SKM-1 (cell line): Measurements from ENCODE around the gene EI24.
"Not testable (repeated sequence)": the region's sequence is repeated elsewhere in the genome, so short reads cannot be mapped to it uniquely, and the experiment has no call there.

Experiments used
- DNase-seq: peaks from one replicate; lab custom pipeline; 2025; ENCODE audit not compliant: unreplicated experiment; lab: John Stamatoyannopoulos, UW

Gene EI24

GRCh38 chr11:125568970-125569914 is at the start of gene EI24:
Gene EI24, plus strand, starts transcription at chr11:125569477. Its CDS starts 3,051 bp downstream, at chr11:125572528.
- DNase-seq: peak; percentile 82

DNA sequence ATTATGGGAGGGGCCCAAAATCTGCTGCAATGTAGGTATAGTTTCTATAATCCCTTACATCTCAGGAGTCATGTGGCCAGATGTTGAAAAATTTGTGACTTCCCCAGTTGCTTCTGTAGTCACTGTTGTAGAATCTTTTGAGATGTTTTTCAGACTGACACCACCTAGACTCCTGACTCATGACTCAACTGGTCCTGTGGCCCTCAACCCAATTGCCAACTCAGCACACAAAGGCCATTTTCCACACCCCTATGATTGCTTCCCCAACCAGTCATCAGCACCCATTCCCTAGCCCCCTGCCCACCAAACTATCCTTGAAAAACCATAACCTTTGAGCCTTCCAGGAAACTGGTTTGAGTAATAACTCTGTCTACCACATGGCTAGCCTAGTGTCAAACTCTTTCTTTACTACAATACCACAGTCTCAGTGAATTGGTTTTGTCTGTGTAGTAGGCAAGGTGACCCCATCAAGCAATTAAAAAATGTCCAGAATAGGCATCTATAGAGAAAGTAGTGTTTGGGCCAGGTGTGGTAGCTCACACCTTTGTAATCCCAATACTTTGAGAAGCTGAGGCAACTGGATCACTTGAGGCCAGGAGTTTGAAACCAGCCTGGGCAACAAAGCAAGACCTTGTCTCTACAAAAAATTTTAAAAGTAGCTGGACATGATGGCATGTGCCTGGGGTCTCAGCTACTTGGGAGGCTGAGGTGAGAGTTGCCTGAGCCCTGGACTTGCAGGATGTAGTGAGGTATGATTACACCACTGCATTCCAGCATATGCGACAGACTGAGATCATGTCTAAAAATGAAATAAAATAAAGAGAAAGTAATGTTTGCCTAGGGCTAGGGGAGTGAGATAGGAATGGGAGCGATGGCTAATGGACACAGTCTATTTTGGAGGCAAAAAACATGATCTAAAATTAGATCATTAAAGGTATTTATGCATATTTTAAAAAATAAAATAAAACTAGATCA is 49.1 kb upstream of the EI24 start:
- DNase-seq: no peak

DNA sequence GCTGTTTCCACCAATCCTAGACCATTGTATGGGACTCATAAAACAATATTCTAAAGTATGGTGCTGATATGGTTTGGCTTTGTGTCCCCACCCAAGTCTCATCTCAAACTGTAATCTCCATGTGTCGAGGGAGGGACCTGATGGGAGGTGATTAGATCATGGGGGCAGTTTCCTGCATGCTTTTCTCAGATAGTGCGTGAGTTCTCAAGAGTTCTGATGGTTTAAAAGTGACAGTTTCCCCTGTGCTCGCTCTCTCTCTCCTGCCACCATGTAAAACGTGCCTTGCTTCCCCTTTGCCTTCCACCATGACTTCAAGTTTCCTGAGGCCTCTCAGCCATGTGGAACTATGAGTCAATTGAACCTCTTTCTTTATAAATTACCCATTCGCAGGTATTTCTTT is 44.0 kb upstream of the EI24 start:
- no peak for DNase-seq

GRCh38 chr11:125532668-125533067 is 36.6 kb upstream of the EI24 start:
- no peak for DNase-seq

- no peak for DNase-seq
These were observed 33.7 kb upstream of the EI24 start for GRCh38 chr11:125535585-125535984.

DNA sequence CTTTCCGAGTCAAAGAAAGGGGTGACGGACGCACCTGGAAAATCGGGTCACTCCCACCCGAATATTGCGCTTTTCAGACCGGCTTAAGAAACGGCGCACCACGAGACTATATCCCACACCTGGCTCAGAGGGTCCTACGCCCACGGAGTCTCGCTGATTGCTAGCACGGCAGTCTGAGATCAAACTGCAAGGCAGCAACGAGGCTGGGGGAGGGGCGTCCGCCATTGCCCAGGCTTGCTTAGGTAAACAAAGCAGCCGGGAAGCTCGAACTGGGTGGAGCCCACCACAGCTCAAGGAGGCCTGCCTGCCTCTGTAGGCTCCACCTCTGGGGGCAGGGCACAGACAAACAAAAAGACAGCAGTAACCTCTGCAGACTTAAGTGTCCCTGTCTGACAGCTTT is 32.4 kb upstream of the EI24 start:
- not testable (repeated sequence) for DNase-seq

DNA sequence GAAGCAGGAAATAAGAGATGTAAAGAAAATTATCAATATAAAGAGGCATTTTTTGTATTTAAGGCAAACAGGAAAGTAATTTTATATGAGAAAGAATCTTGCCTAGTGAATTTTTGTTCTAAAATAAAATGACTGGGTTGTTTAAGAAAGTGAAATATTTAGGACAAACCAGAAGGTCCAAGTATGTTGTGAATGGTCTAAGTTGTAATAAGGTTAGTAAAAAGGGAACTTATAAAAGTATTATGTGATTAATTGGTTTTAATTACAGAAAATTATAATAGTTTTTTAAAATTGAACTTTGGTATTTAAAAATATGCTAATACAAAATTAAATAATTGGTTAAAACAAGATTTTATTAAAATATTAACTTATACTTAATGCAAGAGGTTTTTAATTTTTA is 26.6 kb upstream of the EI24 start:
- DNase-seq: no peak

GRCh38 chr11:125550780-125551179 is 18.5 kb upstream of the EI24 start:
- DNase-seq: no peak

DNA sequence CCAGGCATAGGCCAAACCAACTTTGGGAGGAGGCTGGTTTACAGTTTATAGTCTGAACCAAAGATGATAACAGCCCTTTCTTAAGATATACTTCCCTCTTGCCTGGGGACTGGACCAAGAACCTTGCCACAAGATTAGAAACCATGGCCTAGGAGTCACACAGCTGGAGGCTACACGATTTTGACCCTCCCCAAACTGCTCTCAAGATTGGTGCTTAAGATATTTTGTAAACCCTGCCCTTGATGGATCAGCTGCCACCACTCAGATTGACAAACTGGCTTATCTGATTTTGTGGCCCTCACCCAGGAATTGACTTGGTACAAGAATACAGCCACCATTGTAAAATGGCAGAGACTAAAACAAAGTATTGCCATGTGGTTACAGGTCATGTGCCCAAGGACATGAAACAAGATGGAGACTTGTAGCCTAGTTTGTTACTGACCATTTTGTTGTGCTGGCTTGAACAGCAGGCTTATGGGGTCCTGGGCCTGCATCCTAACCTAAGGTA is 17.4 kb upstream of the EI24 start:
- DNase-seq: no peak

DNA sequence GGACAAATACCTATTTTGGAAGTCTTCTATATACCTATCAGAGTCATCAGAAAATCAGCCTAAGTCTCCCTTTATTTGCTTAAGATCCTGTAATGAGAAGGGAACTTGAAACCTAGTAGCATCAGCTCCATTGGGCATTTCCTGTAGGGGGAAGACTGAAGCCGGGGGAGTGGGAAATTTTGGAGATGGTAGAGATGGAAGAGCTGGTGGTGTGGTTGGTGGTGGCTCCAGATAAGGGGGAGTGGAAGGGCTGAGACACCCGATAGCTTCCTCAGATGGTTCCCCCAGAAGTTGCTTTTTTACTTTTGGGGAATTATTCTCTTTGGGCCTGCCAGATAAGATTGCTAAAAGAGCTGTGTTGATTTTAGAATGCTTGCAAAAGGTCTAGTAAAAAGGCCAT is 16.4 kb upstream of the EI24 start:
- DNase-seq: no peak

DNA sequence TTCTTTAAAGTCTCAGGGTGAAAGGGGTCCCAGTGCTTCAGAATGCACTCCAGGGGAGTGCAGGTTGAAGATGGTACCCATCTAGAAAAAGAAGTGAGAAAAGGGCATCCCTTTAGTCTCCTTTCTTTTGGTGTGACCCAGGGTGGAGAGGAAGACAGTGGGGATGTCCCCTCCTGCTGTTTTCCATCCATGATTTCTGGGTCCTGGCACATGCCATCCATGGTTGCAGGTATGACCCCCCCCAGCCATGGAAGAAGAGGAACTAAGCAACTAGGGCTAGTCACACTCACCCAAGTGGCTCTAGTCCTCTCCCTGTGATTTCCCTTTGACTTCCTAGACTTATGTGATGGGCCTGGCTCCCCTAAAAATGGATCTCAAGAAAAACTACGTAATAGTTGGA is 15.9 kb upstream of the EI24 start:
- no peak for DNase-seq

- no peak for DNase-seq
These were observed 15.2 kb upstream of the EI24 start for GRCh38 chr11:125554038-125554437.

GRCh38 chr11:125559888-125560287 is 9.4 kb upstream of the EI24 start:
- DNase-seq: no peak

GRCh38 chr11:125561924-125562323 is 7.4 kb upstream of the EI24 start:
- DNase-seq: no peak

DNA sequence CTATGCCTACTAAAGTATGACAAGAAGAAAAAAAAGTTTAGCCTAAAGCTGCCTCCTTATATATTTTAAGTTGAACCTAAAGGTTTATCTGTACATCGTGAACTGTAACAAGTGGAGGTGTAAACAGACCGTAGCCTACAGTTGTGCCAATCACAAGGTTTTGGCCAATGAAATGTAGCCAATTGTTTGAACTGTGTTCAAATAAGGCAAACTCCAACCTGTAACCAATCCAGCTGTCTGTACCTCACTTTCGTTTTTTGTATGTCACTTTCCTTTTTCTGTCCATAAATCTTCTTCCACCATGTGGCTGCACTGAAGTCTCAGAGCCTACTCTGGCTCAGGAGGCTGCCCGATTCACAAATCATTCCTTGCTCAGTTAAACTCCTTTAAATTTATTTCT is 6.8 kb upstream of the EI24 start:
- no peak for DNase-seq

- no peak for DNase-seq
These were observed 4.9 kb upstream of the EI24 start for GRCh38 chr11:125564357-125564756.

GRCh38 chr11:125566235-125566634 is 3.0 kb upstream of the EI24 start:
- DNase-seq: no peak

DNA sequence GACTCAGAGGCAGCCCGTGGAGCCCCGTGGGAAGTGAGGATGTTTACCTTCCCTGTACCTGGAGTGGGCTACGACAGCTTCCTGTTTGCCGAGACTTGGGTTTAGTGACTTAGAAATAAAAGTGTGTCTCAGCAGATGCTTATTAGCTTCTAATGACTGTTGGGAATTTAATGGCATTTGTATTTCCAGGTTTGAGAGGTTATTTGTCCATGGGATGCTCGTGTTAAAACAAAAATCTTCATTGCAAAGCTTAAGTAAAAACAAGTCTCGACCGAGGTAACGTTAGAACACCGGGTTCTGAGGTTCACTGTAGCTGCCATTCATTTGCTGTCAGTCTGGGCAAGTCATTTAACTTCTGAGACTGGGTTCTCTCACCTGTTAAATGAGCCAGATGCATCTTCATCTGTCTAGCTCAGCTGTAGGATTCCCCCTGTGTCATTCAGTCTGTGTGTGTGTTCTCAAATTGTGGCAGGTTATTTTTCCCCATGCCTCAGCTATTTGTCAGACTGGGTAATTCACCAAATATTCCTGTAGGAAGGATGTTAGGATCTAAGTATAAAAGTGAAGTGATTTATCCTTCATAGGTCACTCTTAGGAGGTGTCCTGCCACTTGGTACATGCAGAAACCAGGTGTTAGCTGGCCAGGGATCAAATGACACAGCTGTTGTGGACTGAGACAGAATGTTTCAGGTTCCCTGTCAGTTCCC is 791 bp downstream of the EI24 start:
- no peak for DNase-seq

DNA sequence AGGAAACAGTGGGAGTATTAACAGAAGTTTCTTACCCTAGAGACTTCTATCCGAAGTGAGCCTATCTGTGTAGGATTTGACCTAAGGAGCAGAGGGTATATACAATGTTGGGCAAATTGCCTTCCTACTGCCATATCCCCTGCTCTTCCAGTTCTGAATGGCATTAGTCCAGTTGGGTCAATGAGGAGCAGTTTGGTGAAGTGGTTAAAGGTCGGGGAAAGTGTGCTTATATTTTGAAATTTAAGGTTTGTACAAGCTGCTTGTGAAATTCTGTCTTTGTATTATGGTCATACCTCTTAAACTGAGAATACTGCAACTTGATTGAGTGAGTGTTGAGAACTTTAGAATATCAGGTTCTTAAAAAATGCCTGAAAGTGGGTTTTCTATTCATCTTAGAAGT is 1.7 kb downstream of the EI24 start:
- DNase-seq: no peak

DNA sequence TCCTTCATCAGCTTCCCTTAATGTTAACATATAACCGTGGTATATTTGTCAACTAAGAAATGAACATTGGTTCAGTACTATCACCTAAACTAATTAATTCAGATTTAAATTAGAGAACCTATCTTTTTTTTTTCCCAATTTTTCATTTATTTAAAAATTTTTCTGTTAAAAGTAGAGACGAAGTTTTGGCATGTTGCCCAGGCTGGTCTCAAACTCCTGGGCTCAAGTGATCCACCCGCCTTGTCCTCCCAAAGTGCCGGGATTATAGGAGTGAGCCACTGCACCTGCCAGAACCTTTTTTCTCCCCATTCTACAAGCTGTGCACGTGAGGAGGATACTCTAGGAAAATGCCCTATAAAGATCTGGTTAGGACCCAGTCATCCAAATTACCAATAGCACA is 3.6 kb downstream of the EI24 start:
- DNase-seq: no peak

DNA sequence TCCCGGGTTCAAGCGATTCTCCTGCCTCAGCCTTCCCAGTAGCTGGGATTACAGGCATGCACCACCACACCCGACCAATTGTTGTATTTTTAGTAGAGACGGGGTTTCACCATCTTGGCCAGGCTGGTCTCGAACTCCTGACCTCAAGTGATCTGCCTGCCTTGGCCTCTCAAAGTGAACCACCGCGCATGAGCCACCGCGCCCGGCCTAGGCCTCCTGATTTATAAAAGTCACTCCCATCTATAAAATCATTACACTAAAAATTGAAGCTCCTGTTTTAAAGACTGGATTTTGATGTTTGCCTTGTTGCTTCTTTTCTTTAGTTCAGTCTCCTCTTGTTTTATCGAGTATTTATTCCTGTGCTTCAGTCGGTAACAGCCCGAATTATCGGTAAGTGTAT is 7.9 kb downstream of the EI24 start:
- not testable (repeated sequence) for DNase-seq
